HG03045 (cell line): ENCODE measurements around the gene PCSK9.

Source experiments
- ATAC-seq: cut with Tn5 transposase; IDR thresholded peaks from one replicate; pipeline ENCODE4 v1.9.1; 2021; ENCODE audit warnings: mild to moderate bottlenecking, moderate library complexity; ENCODE audit not compliant: unreplicated experiment

PCSK9 gene

DNA sequence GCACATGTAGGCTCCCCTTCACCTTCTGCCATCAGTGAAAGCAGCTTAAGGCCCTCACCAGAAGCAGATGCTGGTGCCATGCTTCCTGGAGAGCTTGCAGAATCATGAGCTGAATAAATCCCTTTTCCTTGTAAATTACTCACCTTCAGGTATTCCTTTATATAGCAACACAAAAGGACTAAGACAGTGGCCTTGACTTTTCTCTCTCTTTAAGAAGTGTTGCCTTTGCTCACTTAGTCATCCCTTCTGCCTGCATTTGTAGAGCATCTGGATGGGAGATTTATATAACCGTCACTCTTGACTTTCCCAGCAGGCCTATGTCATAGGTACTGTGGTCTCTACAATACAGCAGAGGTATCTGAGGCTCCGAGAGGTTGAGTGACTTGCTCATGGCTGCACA is 3.7 kb downstream of the PCSK9 start:
- ATAC-seq, result no peak

DNA sequence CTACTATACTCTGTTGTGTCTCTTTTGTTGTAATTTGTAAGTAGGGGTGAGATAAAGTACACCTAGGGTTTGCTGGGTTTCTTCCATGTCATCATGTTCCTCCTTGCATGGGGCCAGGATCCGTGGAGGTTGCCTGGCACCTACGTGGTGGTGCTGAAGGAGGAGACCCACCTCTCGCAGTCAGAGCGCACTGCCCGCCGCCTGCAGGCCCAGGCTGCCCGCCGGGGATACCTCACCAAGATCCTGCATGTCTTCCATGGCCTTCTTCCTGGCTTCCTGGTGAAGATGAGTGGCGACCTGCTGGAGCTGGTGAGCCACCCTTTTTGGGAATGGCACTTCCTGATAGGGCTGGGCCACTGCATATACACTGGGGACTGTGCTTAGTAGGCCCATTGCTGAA is 4.4 kb downstream of the PCSK9 start:
- ATAC-seq, result no peak

DNA sequence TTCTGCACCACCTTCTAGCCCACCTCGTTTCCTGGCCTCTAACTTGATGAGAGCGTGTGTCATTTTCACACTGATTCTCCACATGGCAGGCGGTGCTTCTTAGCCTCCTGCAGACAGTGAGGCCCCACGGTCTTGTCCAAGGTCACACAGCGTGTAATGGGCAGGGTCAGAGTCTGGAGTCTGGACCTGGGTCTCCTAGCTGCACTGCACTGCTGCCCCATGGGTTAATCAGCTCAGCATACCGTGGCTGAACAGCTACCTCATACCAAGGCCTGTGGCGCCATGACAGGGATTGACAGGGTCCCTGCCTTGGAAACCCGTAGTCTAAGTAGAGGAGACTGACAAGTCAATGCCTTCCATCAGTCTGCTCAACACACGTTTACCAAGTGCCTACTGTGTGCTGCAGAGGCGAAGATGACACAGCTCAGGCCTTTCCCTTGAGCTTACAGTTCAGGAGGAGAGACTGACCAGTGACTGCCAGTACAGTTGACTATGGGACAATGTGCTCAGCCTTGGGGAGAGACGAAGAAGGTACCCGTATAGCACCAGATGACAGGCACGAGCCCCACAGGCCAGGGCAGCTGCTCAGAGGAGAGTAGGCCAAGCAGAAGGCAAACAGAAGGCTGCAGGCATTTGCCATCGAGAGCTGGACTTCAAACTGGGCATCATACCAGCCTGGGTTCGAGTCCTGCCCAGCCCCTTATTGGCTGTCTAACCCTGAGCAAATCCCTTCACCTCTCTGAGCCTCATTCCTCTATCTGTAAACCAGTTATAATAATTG is 5.5 kb downstream of the PCSK9 start:
- no peak for ATAC-seq

DNA sequence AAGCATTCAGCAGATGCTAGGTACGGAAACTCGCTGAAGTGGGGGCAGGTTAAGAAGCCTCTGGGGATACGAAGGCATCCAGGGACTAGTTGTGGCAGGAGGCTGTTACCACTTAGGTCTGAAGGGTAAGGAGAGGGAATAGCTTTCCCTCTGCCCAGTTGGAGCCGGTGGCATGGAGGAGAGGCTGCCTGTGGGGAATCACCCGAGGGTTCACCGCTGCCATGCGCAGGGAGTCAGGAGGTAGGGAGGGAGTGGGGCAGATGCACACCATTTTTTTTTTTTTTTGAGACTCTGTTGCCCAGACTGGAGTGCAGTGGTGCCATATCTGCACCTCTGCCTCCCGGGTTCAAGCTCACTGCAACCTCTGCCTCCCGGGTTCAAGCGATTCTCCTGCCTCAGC is 6.1 kb downstream of the PCSK9 start:
- no peak for ATAC-seq

DNA sequence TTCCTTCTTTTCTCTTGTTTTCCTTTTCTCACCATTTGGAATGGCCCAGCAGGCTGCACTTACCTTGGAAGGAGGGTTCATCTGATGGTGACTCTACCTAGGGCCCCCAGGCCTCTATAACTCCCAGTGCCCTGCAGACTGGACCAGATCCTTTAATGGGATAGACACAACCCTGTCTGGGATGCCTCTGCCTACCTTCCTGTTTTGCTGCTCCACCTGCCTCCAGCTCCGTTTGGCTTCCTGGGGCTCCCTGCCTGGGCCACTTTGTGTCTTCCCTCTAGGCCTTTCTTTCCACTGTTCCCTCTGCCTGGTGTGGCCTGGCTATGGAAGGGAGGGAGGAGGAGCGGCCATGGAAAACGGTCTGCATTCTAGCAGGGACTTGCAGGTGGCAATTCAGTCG is 7.5 kb downstream of the PCSK9 start:
- no peak for ATAC-seq

DNA sequence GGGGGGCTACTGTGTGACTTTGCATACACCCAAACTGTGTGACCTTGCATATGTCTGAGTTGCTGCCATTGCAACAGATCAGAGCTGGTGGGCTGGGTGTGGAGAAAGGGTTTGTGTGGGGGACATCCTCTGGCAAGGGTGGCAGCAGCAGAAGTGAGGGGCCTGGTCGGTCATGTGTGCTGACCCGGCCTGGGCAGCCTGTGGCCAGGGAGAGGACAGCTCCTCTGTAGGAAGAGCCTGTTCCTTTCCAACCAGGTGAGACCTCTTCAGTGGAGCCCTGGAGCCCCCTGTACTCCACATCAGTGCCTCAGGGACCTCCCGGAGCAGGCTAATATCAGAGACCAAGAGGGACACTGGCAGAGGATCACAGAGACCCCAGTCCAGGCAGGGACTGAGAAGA is 8.3 kb downstream of the PCSK9 start:
- no peak for ATAC-seq

DNA sequence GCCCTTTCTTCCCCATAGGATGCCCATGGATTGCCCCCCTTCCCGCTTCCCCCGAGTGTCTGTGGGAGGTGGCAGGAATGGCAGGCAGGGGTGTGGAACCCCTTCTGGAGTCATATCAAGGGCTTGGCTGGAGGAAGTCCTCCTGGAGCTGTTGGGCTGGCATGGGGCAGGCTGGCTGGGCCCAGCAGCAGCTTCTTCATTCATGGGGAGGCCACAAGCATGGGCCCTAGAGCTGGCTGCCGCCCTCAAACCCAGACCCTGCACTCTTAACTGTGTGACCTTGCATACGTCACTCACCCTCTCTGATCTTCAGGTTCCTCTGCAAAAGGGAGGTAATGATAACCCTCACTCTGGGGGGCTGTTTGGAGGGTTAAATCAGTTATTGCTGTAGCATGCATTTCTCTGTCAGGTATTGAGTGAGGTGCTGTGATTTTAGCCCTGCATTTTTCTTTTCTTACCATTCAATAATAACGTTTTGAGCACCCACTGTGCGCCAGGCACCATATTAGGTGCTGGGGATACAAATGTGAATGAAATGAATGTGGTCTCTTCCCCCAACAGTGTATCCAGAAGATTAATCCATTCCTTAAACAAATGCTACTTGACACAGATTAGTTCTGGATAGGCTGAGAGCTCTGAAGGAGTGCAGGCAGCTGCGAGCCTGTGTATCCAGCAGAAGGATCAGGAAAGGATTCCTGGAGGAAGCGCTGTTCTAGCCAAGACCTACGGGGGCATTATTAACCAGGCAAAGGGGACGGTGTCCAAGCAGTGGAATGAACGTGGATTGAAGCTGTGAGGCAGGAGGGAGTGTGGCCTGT is 9.3 kb downstream of the PCSK9 start:
- no peak for ATAC-seq

DNA sequence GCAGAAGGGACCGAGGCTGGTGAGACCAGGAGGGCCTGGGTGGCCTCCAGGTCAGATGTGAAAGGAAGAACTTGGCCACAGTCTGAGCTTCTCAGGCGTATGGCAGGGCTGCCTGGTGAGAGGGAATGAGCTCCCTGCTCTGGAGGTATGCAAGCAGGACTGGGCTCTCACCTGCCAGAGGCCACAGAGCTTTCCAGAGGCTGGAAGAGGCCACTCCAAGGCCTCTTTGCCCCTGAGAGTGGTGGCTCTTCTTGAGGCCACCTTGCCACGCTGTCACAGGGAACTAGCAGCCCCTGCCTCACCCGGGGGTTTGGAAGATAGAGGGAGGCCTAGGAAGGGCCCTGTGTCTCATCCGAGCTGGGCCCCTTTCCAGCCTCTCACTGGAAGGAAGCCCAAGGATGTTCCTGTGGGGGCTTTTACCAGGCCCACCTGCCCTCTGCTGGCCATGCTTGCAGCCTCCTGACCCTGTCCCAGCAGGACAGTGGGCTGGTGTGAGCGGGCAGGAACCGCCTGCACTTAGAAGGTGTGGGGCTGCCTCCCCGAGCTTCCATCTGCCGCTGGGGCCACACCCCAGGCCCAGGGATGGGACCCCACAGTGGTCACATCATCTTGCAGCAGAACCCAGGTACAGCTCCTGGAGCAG is 10.0 kb downstream of the PCSK9 start:
- no peak for ATAC-seq

DNA sequence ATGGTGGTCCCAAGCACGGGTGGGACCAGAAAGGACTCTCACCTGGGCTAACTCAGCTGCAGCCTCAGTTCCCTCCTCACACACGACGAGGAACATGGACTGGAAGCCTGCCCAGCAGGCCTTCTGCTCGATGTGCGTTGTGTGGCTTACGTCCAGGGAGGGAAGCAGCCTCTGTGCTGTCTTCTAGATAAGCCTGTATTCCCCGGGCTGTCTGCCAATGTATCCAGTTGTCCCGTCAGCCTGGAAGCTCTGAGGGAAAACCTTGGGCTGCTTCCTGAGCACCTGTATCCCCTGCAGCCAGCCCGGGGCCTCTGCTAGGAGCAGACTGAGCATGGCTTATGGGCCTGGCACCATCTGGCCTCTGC is 10.5 kb downstream of the PCSK9 start:
- ATAC-seq, result no peak

DNA sequence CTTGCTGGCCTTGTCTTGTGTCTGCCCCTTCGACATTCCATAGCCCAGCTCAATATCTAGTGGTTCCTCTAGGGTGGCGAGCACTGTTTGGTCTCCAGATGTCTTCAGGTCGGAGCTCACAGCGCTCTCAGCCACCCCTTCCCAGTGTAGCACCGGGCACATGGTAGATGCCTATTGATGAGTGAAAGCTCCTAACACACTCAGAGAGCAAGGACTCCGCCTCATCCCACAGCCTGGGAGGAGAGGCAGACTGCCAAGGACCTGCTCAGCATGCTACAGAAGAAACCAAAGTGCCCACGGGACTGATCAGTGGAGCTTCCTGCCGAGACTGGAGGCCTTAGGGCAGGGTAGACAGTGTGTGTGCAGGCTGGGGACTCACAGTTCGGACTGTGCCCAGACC is 10.9 kb downstream of the PCSK9 start:
- ATAC-seq, result no peak

DNA sequence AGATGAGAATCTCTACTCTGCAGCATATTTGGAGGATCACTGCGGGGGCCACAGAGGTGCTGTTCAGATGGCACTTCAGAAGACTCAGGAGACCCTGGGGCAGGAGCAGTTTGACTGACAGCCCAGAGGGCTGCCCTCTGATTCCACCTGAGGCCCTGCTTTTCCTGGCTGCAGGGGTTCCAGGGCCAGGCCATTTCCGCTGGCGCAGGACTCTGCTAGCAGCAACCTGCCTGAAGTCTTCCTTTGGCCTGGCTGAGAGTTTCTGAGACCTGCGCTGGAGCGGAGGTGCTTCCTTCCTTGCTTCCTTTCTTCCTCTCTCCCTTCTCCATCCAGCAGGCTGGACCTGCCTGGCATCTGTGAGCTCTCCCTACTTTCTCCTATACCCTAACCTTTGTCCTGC is 11.8 kb downstream of the PCSK9 start:
- ATAC-seq, result no peak

DNA sequence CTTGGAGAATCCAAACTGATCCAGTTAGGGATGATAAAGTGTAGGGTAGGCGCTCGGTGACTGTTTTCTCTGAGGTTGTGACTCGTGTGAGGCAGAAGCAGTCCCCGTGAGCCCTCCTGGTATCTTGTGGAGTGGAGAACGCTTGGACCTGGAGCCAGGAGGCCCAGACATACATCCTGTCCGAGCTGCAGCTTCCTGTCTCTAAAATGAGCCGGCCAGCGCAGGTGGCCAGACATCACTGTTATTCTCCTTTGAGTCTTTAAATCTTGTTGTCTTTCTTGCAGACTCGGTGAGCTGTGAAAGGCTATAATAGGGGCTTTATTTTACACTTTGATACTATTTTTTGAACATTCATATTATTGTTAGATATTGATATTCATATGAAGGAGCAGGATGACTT is 12.3 kb downstream of the PCSK9 start:
- ATAC-seq, result no peak

DNA sequence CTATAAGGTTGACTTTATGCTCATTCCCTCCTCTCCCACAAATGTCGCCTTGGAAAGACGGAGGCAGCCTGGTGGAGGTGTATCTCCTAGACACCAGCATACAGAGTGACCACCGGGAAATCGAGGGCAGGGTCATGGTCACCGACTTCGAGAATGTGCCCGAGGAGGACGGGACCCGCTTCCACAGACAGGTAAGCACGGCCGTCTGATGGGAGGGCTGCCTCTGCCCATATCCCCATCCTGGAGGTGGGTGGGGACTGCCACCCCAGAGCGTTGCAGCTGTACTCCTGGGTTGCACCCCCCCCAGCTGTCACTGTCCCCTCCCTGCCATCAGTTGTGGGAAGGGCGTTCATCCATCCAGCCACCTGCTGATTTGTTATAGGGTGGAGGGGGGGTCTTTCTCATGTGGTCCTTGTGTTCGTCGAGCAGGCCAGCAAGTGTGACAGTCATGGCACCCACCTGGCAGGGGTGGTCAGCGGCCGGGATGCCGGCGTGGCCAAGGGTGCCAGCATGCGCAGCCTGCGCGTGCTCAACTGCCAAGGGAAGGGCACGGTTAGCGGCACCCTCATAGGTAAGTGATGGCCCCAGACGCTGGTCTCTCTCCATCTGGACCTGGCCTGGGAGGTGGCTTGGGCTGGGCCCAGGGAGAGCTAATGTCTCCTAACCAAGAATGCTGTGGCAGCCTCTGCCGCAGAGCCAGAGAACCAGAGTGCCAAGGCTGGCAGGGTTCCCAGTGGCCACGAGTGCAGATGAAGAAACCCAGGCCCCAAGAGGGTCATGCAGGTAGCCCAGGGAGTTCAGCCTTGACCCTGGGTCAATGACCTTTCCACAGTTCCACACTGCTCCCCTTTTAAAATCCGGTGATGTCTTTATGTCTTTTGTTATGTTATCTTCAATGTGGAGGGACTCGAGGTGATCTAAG is 13.1 kb downstream of the PCSK9 start:
- ATAC-seq, result no peak

DNA sequence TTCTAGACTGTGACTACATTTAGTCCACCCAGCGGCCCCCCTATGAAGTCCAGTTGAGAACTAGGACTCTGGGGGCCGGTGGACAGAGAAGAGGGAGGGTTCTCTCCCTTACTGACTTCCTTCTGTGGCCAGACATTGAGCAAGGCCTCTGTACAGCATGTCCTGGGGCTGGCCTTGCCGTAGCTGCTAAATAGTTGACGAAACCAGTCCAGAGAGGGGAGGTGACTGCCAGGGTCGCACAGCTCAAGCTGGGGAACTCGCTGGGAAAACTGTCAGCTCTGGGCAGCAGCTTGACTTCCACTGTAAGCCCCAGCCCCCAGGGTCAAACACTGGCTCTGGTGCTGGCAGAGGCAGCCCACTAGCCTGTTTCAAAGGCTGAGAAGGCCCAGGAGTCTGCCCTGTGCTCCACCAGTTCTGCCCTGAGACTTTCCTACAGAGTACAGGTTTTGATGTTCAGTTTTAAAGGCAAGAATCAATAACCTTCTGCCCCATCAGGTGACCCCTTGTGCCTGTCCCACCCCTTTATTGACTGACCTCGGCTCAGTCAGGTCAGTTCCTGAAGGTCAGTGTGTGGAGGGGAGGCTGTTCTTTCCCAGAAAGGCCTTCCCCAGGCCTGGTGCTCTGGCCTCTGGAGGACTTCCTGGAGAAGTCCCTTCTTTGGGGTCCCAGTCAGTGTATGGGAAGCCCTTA is 14.1 kb downstream of the PCSK9 start:
- no peak for ATAC-seq

DNA sequence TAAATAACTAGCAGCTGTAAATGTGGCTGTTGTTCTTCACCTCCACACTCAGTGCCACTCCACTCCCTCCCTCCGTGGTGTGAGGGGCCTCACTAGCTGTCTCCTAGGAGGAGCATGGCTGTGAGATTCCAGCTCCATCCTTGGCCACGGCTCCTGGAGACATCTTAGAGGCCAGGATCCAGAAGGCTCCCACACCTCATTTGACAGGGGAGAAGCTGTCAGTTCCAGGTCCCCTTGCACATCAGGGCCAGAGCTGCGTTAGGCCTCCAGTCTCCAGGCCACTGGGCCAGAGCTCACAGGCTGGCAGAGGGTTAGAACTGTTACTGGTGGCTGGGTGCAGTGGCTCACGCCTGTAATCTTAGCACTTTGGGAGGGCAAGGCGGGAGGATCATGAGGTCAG is 15.0 kb downstream of the PCSK9 start:
- no peak for ATAC-seq

DNA sequence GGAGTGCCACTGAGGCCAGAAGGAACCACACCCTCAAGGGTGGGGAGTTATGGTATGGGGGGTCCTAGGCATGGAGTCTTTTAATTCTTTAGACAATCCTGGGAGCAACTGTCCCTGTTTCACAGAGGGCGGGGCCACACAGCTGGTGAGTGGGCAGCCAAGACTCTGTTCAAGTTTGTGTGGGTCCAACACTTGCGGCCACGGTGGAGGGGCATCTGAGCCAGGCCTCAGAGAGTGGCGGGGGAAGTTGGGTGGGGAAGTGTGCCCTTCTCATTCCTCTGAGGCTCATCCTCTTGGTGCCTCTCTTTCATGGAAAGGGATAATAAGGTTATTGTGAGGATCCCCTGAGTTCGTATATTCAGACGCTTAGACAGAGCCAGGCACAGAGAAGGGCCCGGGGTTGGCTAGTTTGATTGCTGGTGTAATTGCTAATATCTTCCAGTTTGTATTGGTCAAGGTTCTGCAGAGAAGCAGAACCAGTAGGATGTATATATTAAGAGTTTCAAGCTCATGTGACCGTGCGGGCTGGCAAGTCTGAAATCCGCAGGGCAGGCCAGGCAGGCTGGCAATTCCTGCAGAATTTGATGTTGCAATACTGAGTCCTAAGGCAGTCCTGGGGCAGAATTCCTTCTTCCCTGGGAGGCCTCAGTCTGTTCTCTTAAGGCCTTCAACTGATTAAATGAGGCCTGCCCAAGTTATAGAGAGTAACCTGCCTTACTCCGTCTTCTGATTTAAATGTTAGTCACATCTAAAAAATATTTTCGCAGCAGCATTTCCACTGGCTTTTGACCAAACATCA is 15.9 kb downstream of the PCSK9 start:
- ATAC-seq, result no peak

DNA sequence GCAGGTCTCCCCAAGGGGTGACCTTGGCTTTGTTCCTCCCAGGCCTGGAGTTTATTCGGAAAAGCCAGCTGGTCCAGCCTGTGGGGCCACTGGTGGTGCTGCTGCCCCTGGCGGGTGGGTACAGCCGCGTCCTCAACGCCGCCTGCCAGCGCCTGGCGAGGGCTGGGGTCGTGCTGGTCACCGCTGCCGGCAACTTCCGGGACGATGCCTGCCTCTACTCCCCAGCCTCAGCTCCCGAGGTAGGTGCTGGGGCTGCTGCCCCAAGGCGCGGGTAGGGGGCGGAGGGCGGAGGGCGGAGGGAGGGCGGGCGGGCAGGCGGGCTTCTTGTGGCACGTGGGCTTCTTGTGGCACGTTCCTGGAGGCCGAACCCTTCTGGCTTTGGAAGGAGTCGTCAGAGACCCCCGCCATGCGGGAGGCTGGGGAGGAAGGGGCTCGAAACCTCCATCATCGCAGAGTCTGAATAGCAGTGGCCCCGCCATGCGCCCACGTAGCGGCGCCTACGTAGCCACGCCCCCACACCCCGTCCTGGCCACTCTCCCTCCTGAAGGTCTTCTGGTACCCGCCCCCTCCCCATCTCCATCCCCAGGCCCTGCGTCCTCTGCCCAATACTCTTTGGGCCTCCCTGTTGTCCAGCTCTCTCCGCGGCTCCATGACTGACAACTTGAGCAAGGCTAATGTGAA is 16.7 kb downstream of the PCSK9 start:
- no peak for ATAC-seq

DNA sequence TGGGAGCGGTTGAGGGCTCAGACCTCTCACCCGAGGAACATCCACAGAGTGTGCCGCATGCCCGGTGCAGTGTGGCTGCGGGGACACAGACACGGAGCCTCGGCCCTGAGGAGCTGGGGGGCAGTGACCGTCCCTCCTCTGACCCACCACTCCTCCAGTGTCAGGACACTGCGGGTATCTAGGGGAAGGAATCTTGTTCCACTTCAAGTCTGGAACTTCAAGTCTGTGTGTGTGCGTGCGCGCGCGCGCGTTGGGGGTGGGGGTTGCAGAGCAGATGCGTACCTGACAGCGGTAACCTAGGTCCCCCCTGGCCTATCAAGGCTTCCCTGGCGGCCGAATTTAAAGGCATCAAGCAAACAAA is 17.3 kb downstream of the PCSK9 start:
- ATAC-seq, result no peak
